HG02623 (cell line): ENCODE measurements around the gene DEFB132.
"Not testable (repeated sequence)": the region's sequence is repeated elsewhere in the genome, so short reads cannot be mapped to it uniquely, and the experiment has no call there.

Experiments used
- ATAC-seq: cut with Tn5 transposase; IDR thresholded peaks from one replicate; pipeline ENCODE4 v1.9.1; 2021; ENCODE audit warnings: moderate library complexity; ENCODE audit not compliant: unreplicated experiment

DEFB132 gene

GRCh38 chr20:257419-257818 lies at the start of gene DEFB132:
Gene DEFB132, plus strand, starts transcription at chr20:257724. Its CDS starts 55 bp downstream, at chr20:257779.
- no peak for ATAC-seq

GRCh38 chr20:208942-209566 lies 48.5 kb upstream of the DEFB132 start:
- peak; percentile 47 for ATAC-seq

DNA sequence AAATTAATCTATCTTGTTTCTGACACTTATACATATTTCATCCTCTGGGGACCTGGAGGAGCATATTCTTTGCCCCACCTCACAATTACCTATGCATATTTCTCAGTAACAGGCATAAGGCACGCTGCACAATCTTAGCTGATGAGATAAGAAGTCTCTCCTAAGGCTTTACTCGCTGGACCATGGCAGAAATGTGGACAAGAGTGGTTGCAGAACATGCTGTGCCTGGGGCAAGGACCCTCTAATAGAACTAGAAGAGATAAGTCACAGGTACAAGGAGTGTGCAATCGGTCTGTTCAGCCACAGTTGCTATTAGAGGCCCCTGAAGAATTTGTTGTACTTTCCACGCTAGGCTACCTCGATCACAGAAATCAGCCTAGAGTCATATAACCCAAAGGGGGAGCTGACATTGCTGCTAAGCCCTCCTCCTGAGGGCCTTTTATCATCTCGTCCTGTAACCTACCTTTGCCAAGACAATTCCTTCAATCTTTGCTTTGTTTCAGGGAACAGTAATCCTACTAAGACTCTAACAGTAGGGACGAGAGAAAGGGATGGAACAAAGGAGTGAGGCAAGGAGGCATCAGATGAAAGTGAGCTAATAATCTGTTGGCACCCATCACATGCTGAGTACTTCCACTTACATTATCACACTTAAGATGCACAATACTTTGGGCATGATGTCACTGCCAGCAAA lies 46.6 kb upstream of the DEFB132 start:
- no peak for ATAC-seq

GRCh38 chr20:214383-214782 lies 43.1 kb upstream of the DEFB132 start:
- no peak for ATAC-seq

GRCh38 chr20:215796-216195 lies 41.7 kb upstream of the DEFB132 start:
- ATAC-seq = no peak

DNA sequence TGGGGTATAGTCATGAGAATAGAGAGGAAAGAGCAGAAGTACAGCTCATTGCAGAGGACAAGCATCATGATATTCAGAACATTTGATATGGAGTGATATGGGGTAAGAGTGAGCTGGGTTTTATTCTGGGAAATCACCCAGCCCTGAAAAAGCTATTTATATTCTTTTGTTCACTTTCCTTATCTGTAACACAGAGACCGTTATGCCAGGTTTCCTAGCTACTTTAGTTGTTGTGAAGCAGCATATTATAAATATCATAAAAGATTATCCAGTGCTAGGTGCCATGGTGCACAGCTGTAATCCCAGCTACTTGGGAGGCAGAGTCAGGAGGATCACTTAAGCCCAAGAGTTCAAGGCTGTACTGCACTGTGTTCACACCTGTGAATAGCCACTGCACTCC lies 40.3 kb upstream of the DEFB132 start:
- ATAC-seq = no peak

DNA sequence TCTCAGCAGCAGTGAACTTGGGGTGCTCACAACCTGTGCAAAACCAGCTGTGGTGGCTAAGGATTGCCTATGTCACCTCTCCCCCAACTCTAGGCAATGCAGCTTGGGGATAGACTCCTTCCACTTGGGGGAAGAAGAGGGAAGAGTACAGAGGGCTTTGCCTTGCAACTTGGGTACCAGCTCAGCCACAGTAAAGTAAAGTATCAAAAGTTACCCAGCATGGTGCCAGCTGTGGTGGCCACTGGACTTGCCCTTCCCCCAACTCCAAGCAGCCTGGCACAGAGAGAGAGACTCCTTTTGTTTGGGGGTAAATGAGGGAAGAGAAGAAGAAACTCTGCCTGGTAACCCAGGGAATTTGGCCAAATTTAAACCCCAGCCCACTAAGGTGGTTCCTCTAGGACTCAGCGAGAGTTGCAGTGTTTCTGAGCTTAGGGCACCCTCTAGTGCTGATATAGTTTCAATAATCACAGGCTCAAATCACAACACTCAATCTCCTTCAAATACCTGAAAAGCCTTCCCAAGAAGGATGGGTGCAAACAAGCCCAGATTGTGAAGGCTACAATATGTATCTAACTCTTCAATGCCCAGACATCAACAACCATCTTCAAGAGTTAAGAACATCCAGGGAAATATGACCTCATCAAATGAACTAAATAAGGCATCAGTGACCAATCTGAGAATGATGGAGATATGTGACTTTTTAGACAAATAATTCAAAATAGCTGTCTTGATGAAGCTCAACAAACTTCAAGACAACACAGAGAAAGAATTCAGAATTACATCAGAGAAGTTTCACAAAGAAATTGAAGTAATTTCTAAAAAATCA lies 38.0 kb upstream of the DEFB132 start:
- no peak for ATAC-seq

GRCh38 chr20:221258-221830 lies 36.2 kb upstream of the DEFB132 start:
- ATAC-seq = no peak

DNA sequence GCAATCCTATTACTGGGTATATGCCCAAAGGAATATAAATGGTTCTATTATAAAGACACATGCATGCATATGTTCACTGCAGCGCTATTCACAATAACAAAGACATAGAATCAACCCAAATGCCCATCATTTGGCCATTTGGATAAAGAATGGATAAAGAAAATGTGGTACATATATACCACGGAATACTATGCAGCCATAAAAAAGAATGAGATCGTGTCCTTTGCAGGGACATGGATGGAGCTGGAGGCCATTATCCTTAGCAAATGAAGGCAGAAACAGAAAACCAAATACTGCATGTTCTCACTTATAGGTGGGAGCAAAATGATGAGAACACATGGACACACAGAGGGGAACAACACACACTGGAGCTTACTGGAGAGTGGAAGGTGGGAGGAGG lies 31.6 kb upstream of the DEFB132 start:
- not testable (repeated sequence) for ATAC-seq

DNA sequence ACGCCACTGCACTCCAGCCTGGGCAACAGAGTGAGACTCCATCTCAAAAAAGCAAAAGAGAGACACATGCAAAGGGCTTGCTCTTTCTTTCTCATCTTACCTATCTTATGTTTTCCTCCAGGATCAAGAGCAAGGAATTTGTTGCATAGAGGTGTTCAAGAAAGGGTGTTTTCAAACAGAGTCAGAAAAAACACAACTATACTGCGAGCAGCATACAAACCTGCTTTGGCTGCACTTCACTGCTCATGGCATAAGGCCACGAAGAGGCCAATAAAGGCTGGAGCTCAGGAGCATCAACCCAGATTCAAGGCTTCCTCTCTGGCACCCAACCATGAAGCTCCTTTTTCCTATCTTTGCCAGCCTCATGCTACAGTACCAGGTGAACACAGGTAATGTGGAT lies 30.6 kb upstream of the DEFB132 start, which contains the start of gene DEFB129:
Gene DEFB129 (plus strand): TSS at position 301 of the 400 bp plus-strand sequence. CDS start 31 bp downstream, at position 332.
- ATAC-seq = no peak

DNA sequence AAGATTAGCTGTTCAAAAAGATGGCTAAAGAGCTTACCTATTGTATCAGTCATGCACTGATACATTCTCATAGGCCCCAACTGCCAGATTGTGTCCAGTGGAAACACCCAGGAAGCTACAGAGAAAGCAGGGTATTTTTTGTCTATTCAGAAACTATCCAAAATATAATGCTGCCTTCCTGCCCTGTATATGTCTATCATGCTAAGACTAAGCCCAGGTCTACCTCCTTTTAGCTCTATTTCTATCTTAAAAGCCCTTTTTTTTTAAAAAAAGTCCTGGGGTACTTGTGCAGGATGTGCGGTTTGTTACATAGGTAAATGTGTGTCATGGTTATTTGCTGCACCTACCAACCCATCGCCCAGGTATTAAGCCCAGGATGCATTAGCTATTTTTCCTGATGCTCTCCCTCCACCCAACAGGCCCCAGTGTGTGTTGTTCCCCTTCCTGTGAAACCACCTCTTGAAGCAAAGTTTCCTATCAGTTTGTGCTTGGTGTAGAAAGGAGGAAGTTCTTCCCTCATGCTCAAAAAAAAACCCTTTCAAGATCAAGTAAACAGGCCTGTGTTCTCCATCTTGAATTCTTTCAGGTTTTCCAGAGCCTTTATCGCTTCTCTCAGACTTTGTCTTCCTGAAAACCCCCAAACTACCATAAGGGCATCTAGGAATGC lies 30.0 kb upstream of the DEFB132 start:
- ATAC-seq = no peak

- ATAC-seq = no peak
These were observed 21.6 kb upstream of the DEFB132 start for GRCh38 chr20:235891-236290.

DNA sequence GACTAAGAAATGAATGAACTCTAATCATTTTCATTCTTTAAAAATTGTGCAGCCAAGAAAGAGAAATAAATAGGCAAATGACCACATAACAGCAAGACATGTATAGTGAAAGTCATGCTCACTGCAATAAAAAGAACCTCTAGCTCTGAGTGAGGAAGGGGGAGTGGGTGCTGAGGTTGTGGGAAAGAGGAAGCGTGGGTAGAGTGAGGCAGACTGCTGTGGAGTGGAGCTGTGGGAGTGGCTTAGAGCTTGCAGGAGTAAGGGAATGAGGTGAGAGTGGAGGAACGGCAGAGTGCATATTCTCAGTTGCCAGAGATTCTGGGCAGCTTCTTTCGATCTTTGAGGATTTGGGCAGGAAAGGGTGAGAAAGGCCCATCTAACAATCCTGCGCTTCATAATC lies 20.0 kb upstream of the DEFB132 start:
- ATAC-seq = no peak

- no peak for ATAC-seq
These were observed 19.6 kb upstream of the DEFB132 start for GRCh38 chr20:237929-238328.

- ATAC-seq = no peak
These were observed 14.6 kb upstream of the DEFB132 start for GRCh38 chr20:242905-243304.

GRCh38 chr20:251354-251753 lies 6.2 kb upstream of the DEFB132 start:
- no peak for ATAC-seq

DNA sequence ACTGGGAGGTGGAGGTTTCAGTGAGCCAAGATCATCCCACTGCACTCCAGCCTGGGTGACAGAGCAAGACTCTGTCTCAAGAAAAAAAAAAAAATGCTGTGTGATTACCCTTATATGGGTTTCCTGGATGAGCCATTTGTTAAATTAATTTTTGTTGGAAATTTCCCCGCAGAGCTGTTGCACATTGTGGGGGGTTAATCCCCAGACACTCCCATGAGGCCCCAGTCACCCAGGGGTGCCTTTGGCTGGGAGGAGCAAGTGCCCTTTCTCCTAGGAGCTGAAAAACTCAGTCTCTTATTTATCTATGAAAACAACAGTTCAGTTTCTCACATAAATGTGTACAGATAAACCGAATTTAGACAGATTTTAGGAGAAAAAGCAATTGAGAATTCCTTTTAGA lies 4.7 kb upstream of the DEFB132 start:
- no peak for ATAC-seq

DNA sequence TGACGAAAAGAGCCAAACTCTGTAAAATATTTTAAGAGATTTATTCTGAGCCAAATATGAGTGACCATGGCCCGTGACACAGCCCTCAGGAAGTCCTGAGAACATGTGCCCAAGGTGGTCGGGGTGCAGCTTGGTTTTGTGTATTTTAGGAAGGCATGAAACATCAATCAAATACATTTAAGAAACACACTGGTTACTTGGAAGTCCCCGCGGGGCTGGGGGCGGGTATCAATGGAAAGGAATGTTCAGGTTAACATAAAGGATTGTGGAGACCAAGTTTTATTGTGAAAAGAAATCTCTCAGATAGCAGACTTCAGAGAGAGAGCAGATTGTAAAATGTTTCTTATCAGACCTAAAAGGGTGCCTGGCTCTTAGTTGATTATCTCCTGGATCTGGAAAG lies 4.1 kb upstream of the DEFB132 start:
- not testable (repeated sequence) for ATAC-seq

DNA sequence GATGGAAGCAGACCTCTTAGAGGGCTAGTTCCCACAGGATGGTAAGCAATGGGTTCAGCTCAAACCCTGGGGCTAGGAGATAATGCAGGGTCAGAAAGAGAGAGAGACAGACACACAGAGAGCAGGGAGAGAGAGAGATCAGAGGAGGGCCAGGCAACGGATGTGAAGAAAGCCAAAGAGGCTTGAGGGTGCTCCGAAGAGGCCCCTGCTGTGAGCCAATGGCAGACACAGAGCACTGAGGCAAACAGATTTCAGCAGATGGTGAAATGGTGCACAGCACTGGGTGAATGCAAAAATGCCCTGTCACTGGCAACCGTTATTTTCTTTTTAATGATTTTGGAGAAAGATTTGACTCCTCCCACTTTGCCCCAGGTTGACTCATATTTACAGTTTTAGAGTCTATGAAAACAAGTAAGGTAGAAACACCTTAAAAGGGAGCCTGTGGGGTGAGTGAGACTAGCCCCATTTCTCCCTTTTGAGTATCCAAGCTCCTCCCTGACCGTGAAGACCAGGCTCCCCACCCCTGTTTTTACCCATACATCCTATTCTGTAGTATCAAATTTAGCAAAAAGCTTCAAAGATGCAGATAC lies 840 bp downstream of the DEFB132 start:
- ATAC-seq = no peak

- ATAC-seq = no peak
These were observed 1.4 kb downstream of the DEFB132 start for GRCh38 chr20:258963-259362.

GRCh38 chr20:259981-260380 lies 2.5 kb downstream of the DEFB132 start:
- ATAC-seq = no peak
